ENCODE results near the gene CSPG4.

Gene CSPG4

GRCh38 chr15:75659928-75660645 is 52.6 kb downstream of the CSPG4 start:
- DNase-seq (ENCODE audit: extremely low read depth, low read depth): peak; percentile 89
- TF ChIP-seq CTCF (IDR thresholded peaks at IDR 0.05; ENCODE audit: low read depth, low read length, missing control alignments): no peak
- H3K4me3 ChIP-seq (replicated peaks; ENCODE audit: low read depth, low read length): no peak overlapping the region

- TF ChIP-seq CTCF (IDR thresholded peaks at IDR 0.05; ENCODE audit: low read depth, low read length, missing control alignments): no peak
Measured at GRCh38 chr15:75659141-75659771, 53.4 kb downstream of the CSPG4 start.

GRCh38 chr15:75656813-75657212 is 55.8 kb downstream of the CSPG4 start:
- no peak for TF ChIP-seq CTCF (IDR thresholded peaks at IDR 0.05; ENCODE audit: low read depth, low read length, missing control alignments)
- H3K4me3 ChIP-seq (replicated peaks; ENCODE audit: low read depth, low read length): no peak overlapping the region
- no peak for DNase-seq (ENCODE audit: extremely low read depth, low read depth)

More at GRCh38 chr15:75659141-75659771, 53.4 kb downstream of the CSPG4 start:
- no peak for DNase-seq (ENCODE audit: extremely low read depth, low read depth)
- H3K4me3 ChIP-seq (replicated peaks; ENCODE audit: low read depth, low read length): no peak overlapping the region

GRCh38 chr15:75656331-75656730 is 56.3 kb downstream of the CSPG4 start:
- TF ChIP-seq CTCF (IDR thresholded peaks at IDR 0.05; ENCODE audit: low read depth, low read length, missing control alignments): no peak
- no peak overlapping the region for H3K4me3 ChIP-seq (replicated peaks; ENCODE audit: low read depth, low read length)
- no peak for DNase-seq (ENCODE audit: extremely low read depth, low read depth)

GRCh38 chr15:75655931-75656330 is 56.7 kb downstream of the CSPG4 start:
- no peak for DNase-seq (ENCODE audit: extremely low read depth, low read depth)
- no peak for TF ChIP-seq CTCF (IDR thresholded peaks at IDR 0.05; ENCODE audit: low read depth, low read length, missing control alignments)
- no peak overlapping the region for H3K4me3 ChIP-seq (replicated peaks; ENCODE audit: low read depth, low read length)

GRCh38 chr15:75654201-75654907 is 58.3 kb downstream of the CSPG4 start:
- H3K4me3 ChIP-seq (replicated peaks; ENCODE audit: low read depth, low read length): no peak overlapping the region
- TF ChIP-seq CTCF (IDR thresholded peaks at IDR 0.05; ENCODE audit: low read depth, low read length, missing control alignments): no peak
- DNase-seq (ENCODE audit: extremely low read depth, low read depth): no peak
